Liver (tissue), 9 donors: ENCODE data around the gene ARMH3. TPM values are rescaled to one million over a fixed set of nuclear protein-coding genes. Genes with fewer than 3 reads are reported as not detected.

Experiments
- DNase-seq: peaks from one replicate; pipeline ENCODE4 v3.0.0-alpha.2; 2017; ENCODE audit warnings: low spot score
- H3K27ac ChIP-seq, 2 donors: one replicate each; pipeline ENCODE4 v1.7.0; 2013; ENCODE audit warnings: inconsistent platforms in 2 of 2, low read length in 2 of 2, control low read depth in 1 of 2, low read depth in 1 of 2, mild to moderate bottlenecking in 1 of 2
- H3K27me3 ChIP-seq, 4 donors: one replicate each; pipeline versions ENCODE4 v1.6.1 to v1.7.0; 2013; ENCODE audit warnings: low read length in 3 of 4, inconsistent platforms in 1 of 4, mild to moderate bottlenecking in 1 of 4, moderate library complexity in 1 of 4; ENCODE audit not compliant: control insufficient read depth in 4 of 4, insufficient read depth in 4 of 4
- H3K36me3 ChIP-seq, 4 donors: one replicate each; pipeline versions ENCODE4 v1.6.1 to v1.7.0; 2013; ENCODE audit warnings: low read length in 3 of 4, mild to moderate bottlenecking in 3 of 4, low read depth in 1 of 4, moderate library complexity in 1 of 4; ENCODE audit not compliant: control insufficient read depth in 4 of 4, insufficient read depth in 3 of 4
- H3K4me1 ChIP-seq, 4 donors: one replicate each; pipeline versions ENCODE4 v1.6.1 to v1.7.0; 2013; ENCODE audit warnings: low read length in 3 of 4, mild to moderate bottlenecking in 3 of 4, moderate library complexity in 1 of 4; ENCODE audit not compliant: control insufficient read depth in 4 of 4, insufficient read depth in 4 of 4
- H3K4me3 ChIP-seq, 3 donors: one replicate each; pipeline versions ENCODE4 v1.6.1 to v1.7.0; 2013; ENCODE audit warnings: low read length in 3 of 3, control low read depth in 1 of 3, low read depth in 1 of 3, mild to moderate bottlenecking in 1 of 3
- H3K9ac ChIP-seq, 2 donors: one replicate each; pipeline ENCODE4 v1.7.0; 2013; ENCODE audit warnings: low read length in 2 of 2, mild to moderate bottlenecking in 2 of 2, moderate library complexity in 2 of 2, control low read depth in 1 of 2, low read depth in 1 of 2
- H3K9me3 ChIP-seq, 4 donors: one replicate each; pipeline versions ENCODE4 v1.6.1 to v1.7.0; 2013; ENCODE audit warnings: low read length in 3 of 4; ENCODE audit not compliant: control insufficient read depth in 4 of 4
- ATF3 ChIP-seq: IDR thresholded peaks from 2 replicates; pipeline ENCODE4 v1.6.1; 2016; ENCODE audit warnings: antibody characterized with exemption
- EGR1 ChIP-seq, 2 donors: IDR thresholded peaks; 2 replicates each; pipeline ENCODE4 v1.6.1; 2016 to 2018; ENCODE audit warnings: antibody characterized with exemption in 2 of 2, low read depth in 2 of 2
- FOXA1 ChIP-seq: IDR thresholded peaks from 2 replicates; pipeline ENCODE4 v1.6.1; 2016; ENCODE audit warnings: antibody characterized with exemption
- FOXA2 ChIP-seq: IDR thresholded peaks from 2 replicates; pipeline ENCODE4 v1.6.1; 2016; ENCODE audit warnings: antibody characterized with exemption
- GABPA ChIP-seq, 2 donors: IDR thresholded peaks in 1 of 2; conservative IDR thresholded peaks in 1 of 2; 2 replicates each; pipeline ENCODE4 v1.6.1; 2016; ENCODE audit warnings: antibody characterized with exemption in 2 of 2, mild to moderate bottlenecking in 1 of 2, moderate library complexity in 1 of 2
- HNF4A ChIP-seq, 2 donors: conservative IDR thresholded peaks; 2 replicates each; pipeline ENCODE4 v1.6.1; 2016; ENCODE audit warnings: antibody characterized with exemption in 2 of 2, mild to moderate bottlenecking in 2 of 2
- HNF4G ChIP-seq: IDR thresholded peaks from 2 replicates; pipeline ENCODE4 v1.6.1; 2016; ENCODE audit warnings: antibody characterized with exemption
- JUND ChIP-seq, 2 donors: IDR thresholded peaks; 2 replicates each; pipeline ENCODE4 v1.6.1; 2016; ENCODE audit warnings: antibody characterized with exemption in 2 of 2
- MAX ChIP-seq: IDR thresholded peaks from 2 replicates; pipeline ENCODE4 v1.6.1; 2016; ENCODE audit warnings: antibody characterized with exemption
- NR2F2 ChIP-seq: IDR thresholded peaks from 2 replicates; pipeline ENCODE4 v1.6.1; 2016; ENCODE audit warnings: antibody characterized with exemption
- SP1 ChIP-seq: IDR thresholded peaks from 2 replicates; pipeline ENCODE4 v1.6.1; 2018; ENCODE audit warnings: antibody characterized with exemption, mild to moderate bottlenecking
- TAF1 ChIP-seq: conservative IDR thresholded peaks from 2 replicates; pipeline ENCODE4 v1.6.1; 2016; ENCODE audit warnings: antibody characterized with exemption, mild to moderate bottlenecking
- YY1 ChIP-seq: IDR thresholded peaks from 2 replicates; pipeline ENCODE4 v1.6.1; 2016; ENCODE audit warnings: antibody characterized with exemption, mild to moderate bottlenecking
- WGBS: extraction: QIAGEN DNeasy Blood & Tissue Kit; methylation state at CpG from one replicate; pipeline ENCODE4 v1.1.7; 2013; 5-methylcytosine and 5-hydroxymethylcytosine counted together
- polyA plus RNA-seq, 2 donors: library from polyadenylated mRNA; stranded (reverse) in 1 of 2; unstranded in 1 of 2; fragments of 200-250 nt in 1 of 2; fragments of >200 nt in 1 of 2; fragmentation: Nextera tagmentation in 1 of 2; extraction: Ambion mirVana in 1 of 2; gene quantifications; one replicate each; pipeline versions ENCODE4 v1.2.1 to v1.2.3, GENCODE V29; 2013 to 2015
- total RNA-seq, 2 donors: library from RNA; depleted of rRNA; stranded (reverse); fragments of >200 nt; gene quantifications; one replicate each; pipeline ENCODE4 v1.2.3, GENCODE V29; 2014
- TF ChIP-seq, protein P1 (sequence below): fragments of 150-350 bp; IDR thresholded peaks from 2 replicates; pipeline ENCODE4 v1.5.1; 2017; ENCODE audit warnings: improper control_type of control experiment, low read depth, low read length; ENCODE audit not compliant: missing input control
- TF ChIP-seq, protein P2 (sequence below): IDR thresholded peaks from 2 replicates; pipeline ENCODE4 v1.6.1; 2016; ENCODE audit warnings: antibody characterized with exemption
- TF ChIP-seq, protein P3 (sequence below): IDR thresholded peaks from 2 replicates; pipeline ENCODE4 v1.6.1; 2016; ENCODE audit warnings: antibody characterized with exemption, mild to moderate bottlenecking
- donor health status: healthy.
- donor health status: healthy.
- donor health status: healthy.
- donor health status: healthy.
- donor health status: healthy.

Gene ARMH3
- total and polyA plus RNA-seq, 4 donors, result 5.3 to 14.9 (median 9.2) TPM

DNA sequence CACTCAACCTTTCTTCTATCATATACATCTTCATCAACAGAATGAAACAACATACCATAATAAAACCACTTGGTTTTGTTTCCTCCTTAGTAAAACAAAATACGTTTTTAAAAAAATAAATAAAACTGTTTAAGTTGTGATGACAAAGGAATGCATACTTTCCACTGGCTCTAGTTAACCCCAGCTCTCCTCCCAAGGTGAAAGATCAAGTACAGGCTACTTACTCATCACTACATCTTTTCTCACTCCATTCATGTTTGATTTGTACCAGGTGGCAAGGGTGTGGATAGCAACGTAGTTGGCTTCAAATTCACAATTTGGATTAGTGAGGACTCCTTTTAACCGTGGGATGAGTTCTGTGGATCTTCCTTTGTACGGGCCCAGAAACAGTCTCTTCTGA lies 252.5 kb downstream of the ARMH3 start:
- no peak for DNase-seq
- H3K4me1 ChIP-seq, result no peaks in the 10 kb centered on the region

DNA sequence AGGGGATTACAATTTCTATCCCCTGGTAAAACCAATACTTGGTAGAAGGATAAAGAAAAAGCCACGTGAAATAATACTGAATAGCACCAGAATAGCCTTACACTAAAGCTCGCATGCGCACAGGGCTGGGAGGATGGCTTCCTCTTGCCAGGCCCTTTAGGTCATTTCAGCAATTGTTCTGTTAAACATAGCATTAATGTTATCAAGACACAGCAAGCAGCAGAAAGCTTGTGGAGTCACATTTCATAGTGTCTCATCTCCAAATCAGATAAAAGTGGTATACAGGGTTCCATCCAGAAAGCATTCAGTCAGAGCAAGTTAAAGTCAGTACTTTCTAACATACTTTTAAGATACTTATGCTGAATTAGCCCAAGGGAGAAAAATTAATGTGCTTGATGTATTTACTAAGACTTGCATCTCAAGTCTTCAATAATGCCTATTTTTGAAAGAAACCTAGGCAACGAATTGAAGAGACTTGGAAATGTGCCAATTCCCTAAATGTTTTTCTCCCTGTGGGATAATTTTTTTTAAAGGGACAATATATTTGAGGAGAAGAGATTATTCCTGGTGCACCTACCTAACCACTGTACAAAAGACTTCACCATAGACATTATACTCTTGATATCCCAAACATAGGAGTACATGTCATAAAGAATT lies 258.4 kb downstream of the ARMH3 start:
- H3K36me3 ChIP-seq, result peaks cover 13 to 70% (median 62%) of the 10 kb centered on the region in 4 donors
- H3K9ac ChIP-seq, result no peak overlapping the region
- no peaks in the 10 kb centered on the region for H3K4me1 ChIP-seq
- no peak overlapping the region for H3K27ac ChIP-seq
- H3K27me3 ChIP-seq, result no peaks in the 10 kb centered on the region
- no peak overlapping the region for H3K4me3 ChIP-seq
- DNase-seq, result no peak
- H3K9me3 ChIP-seq, result no peaks in the 10 kb centered on the region
- 73% methylated on average over 4 of the region's 4 CpGs for WGBS
- no peak for TF ChIP-seq JUND (IDR thresholded peaks at IDR 0.05)
- TF ChIP-seq EGR1 (IDR thresholded peaks at IDR 0.05; ENCODE audit: low read depth in 2 of 2), result no peak
- no peak for TF ChIP-seq ATF3
- no peak for TF ChIP-seq TAF1
- no peak for TF ChIP-seq NR2F2
- no peak for TF ChIP-seq YY1
- TF ChIP-seq SP1, result no peak
- TF ChIP-seq GABPA (IDR thresholded peaks at IDR 0.05 in 1 of 2, conservative IDR thresholded peaks at IDR 0.05 in 1 of 2), result no peak
- no peak for TF ChIP-seq HNF4G
- TF ChIP-seq MAX, result no peak
- TF ChIP-seq, protein P1, sequence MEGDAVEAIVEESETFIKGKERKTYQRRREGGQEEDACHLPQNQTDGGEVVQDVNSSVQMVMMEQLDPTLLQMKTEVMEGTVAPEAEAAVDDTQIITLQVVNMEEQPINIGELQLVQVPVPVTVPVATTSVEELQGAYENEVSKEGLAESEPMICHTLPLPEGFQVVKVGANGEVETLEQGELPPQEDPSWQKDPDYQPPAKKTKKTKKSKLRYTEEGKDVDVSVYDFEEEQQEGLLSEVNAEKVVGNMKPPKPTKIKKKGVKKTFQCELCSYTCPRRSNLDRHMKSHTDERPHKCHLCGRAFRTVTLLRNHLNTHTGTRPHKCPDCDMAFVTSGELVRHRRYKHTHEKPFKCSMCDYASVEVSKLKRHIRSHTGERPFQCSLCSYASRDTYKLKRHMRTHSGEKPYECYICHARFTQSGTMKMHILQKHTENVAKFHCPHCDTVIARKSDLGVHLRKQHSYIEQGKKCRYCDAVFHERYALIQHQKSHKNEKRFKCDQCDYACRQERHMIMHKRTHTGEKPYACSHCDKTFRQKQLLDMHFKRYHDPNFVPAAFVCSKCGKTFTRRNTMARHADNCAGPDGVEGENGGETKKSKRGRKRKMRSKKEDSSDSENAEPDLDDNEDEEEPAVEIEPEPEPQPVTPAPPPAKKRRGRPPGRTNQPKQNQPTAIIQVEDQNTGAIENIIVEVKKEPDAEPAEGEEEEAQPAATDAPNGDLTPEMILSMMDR, result no peak
- TF ChIP-seq FOXA2, result no peak

More for the DNA sequence above, 252.5 kb downstream of the ARMH3 start:
- TF ChIP-seq YY1 (no peak), FOXA1 (no peak), NR2F2 (no peak), GABPA (IDR thresholded peaks at IDR 0.05 in 1 of 2, conservative IDR thresholded peaks at IDR 0.05 in 1 of 2) (no peak), TAF1 (no peak), HNF4G (no peak), SP1 (no peak), JUND (IDR thresholded peaks at IDR 0.05) (no peak), ATF3 (no peak), HNF4A (conservative IDR thresholded peaks at IDR 0.05) (no peak)
- TF ChIP-seq, protein P1, result no peak
- TF ChIP-seq, protein P2, sequence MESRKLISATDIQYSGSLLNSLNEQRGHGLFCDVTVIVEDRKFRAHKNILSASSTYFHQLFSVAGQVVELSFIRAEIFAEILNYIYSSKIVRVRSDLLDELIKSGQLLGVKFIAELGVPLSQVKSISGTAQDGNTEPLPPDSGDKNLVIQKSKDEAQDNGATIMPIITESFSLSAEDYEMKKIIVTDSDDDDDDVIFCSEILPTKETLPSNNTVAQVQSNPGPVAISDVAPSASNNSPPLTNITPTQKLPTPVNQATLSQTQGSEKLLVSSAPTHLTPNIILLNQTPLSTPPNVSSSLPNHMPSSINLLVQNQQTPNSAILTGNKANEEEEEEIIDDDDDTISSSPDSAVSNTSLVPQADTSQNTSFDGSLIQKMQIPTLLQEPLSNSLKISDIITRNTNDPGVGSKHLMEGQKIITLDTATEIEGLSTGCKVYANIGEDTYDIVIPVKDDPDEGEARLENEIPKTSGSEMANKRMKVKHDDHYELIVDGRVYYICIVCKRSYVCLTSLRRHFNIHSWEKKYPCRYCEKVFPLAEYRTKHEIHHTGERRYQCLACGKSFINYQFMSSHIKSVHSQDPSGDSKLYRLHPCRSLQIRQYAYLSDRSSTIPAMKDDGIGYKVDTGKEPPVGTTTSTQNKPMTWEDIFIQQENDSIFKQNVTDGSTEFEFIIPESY, result no peak
- TF ChIP-seq, protein P3, sequence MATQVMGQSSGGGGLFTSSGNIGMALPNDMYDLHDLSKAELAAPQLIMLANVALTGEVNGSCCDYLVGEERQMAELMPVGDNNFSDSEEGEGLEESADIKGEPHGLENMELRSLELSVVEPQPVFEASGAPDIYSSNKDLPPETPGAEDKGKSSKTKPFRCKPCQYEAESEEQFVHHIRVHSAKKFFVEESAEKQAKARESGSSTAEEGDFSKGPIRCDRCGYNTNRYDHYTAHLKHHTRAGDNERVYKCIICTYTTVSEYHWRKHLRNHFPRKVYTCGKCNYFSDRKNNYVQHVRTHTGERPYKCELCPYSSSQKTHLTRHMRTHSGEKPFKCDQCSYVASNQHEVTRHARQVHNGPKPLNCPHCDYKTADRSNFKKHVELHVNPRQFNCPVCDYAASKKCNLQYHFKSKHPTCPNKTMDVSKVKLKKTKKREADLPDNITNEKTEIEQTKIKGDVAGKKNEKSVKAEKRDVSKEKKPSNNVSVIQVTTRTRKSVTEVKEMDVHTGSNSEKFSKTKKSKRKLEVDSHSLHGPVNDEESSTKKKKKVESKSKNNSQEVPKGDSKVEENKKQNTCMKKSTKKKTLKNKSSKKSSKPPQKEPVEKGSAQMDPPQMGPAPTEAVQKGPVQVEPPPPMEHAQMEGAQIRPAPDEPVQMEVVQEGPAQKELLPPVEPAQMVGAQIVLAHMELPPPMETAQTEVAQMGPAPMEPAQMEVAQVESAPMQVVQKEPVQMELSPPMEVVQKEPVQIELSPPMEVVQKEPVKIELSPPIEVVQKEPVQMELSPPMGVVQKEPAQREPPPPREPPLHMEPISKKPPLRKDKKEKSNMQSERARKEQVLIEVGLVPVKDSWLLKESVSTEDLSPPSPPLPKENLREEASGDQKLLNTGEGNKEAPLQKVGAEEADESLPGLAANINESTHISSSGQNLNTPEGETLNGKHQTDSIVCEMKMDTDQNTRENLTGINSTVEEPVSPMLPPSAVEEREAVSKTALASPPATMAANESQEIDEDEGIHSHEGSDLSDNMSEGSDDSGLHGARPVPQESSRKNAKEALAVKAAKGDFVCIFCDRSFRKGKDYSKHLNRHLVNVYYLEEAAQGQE, result no peak
- Histone ChIP-seq H3K27me3 (no peaks in the 10 kb centered on the region), H3K27ac (no peak overlapping the region), H3K9me3 (no peaks in the 10 kb centered on the region), H3K36me3 (peaks cover 16 to 64% (median 57%) of the 10 kb centered on the region in 4 donors), H3K9ac (no peak overlapping the region), H3K4me3 (no peak overlapping the region)
- WGBS, result 82% methylated on average over 4 of the region's 4 CpGs
